IMR-90 (cell line): ENCODE results near the gene ACVR1B. TPM values are rescaled to one million over a fixed set of nuclear protein-coding genes. Genes with fewer than 3 reads are reported as not detected.

Experiments used
- CHD1 ChIP-seq: IDR thresholded peaks from 2 replicates; pipeline ENCODE4 v1.6.1; 2012; ENCODE audit warnings: low read depth, low read length, improper control_type of control experiment
- polyA plus RNA-seq, 3 experiments: library from polyadenylated mRNA; depleted of rRNA; stranded (reverse); fragments of >200 nt; gene quantifications; 2 replicates each; pipeline ENCODE4 v1.2.3, GENCODE V29; 2012; ENCODE audit warnings: low replicate concordance in 1 of 3
- total RNA-seq: library from RNA; depleted of rRNA; stranded (reverse); fragments of >200 nt; gene quantifications from 2 replicates; pipeline ENCODE4 v1.2.3, GENCODE V29; 2012
- TF ChIP-seq, protein P1 (sequence below): fragments of 150-350 bp; IDR thresholded peaks from 2 replicates; pipeline ENCODE4 v1.6.1; 2017; ENCODE audit warnings: mild to moderate bottlenecking, antibody characterized with exemption, low read length, low read depth

The ACVR1B gene
- total and polyA plus RNA-seq, 2 of the 4 experiments (the other 2 are of a cell fraction), result 5.7 to 13.6 TPM

DNA sequence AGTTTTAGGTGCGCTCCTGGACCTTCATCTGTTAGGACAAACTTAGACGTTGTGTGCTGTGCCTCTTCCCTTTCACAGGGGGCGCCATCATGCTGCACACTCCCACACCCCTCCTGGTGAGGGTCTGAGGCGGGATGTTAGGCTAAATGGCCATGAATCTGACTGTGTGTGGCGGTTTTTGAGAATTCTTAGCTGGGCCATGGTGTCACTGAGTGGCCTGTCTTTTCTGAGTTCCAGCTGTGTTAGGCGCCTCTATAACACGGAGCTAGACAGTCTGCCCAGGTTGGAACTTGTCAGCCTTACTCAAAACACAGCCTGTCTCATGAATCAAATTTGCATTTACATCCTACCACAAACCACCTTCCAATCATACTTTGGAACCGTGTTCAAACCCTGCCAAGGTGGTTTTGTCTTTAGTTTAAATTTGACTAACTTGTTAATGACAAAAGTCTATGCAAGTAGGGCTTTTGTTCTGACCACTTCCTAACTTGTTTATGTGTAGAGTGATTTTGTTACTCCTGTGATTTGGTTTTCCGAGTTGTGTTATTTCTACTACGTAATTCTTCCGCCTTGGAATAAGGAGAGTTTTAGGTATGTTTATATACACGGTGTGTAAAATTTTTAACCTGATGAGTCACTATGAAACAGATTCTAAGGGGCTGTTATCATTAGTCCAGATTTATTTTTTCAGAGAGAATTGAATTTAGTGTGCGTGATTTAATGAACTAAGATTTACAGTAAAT lies 19.6 kb downstream of the ACVR1B start (continued):
- TF ChIP-seq, protein P1, sequence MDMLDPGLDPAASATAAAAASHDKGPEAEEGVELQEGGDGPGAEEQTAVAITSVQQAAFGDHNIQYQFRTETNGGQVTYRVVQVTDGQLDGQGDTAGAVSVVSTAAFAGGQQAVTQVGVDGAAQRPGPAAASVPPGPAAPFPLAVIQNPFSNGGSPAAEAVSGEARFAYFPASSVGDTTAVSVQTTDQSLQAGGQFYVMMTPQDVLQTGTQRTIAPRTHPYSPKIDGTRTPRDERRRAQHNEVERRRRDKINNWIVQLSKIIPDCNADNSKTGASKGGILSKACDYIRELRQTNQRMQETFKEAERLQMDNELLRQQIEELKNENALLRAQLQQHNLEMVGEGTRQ, result no peak
- TF ChIP-seq CHD1, result no peak
